ENCODE measurements around the gene KIF22. TPM values are rescaled to one million over a fixed set of nuclear protein-coding genes. Genes with fewer than 3 reads are reported as not detected.
A peak's percentile ranks its signal among the peaks of the same experiment; 100 is the strongest.

The KIF22 gene
- total and polyA plus RNA-seq, 9 of the 15 experiments (the other 6 are each of a cell fraction or from before 2014, with no cell fraction given) = 8.7 to 232 (median 131) TPM

- no peak for TF ChIP-seq PTTG1 (tag; IDR thresholded peaks at IDR 0.05; ENCODE audit: low read depth)
- TF ChIP-seq ATF7 (IDR thresholded peaks at IDR 0.05) = peak; percentile 88
- TF ChIP-seq HMG20A (CRISPR knock-in tag; conservative IDR thresholded peaks at IDR 0.05) = no peak
- TF ChIP-seq SMARCA5 (IDR thresholded peaks at IDR 0.05) = no peak
- TF ChIP-seq TAF15 (IDR thresholded peaks at IDR 0.05; ENCODE audit: low read depth, low read length) = no peak; the same call in 1 of the 2 replicates
- peak; percentile 38; the same call in 1 of the 2 replicates for TF ChIP-seq SOX6 (IDR thresholded peaks at IDR 0.05)
- TF ChIP-seq ZNF75A (CRISPR knock-in tag; IDR thresholded peaks at IDR 0.05) = no peak
- peak; percentile 46; the same call in 1 of the 2 replicates for TF ChIP-seq ZNF511 (CRISPR knock-in tag; IDR thresholded peaks at IDR 0.05)
- TF ChIP-seq CTCFL (IDR thresholded peaks at IDR 0.05; ENCODE audit: borderline replicate concordance, insufficient read depth, low read depth, low read length, poor library complexity, severe bottlenecking) = peak; percentile 90
- no peak for TF ChIP-seq YBX1 (IDR thresholded peaks at IDR 0.05)
- TF ChIP-seq GABPA (tag; conservative IDR thresholded peaks at IDR 0.05; ENCODE audit: low read depth) = peak; percentile 74
- TF ChIP-seq NFYB (IDR thresholded peaks at IDR 0.05; ENCODE audit: extremely low read depth, insufficient read length) = peak; percentile 13
- peak; percentile 33 for TF ChIP-seq SP2 (IDR thresholded peaks at IDR 0.05; ENCODE audit: extremely low read depth, low read depth, low read length, poor library complexity, severe bottlenecking)
- peak; percentile 75; the same call in 1 of the 2 replicates for TF ChIP-seq HDAC2 (IDR thresholded peaks at IDR 0.05)
- no peak for TF ChIP-seq ZFPM2 (CRISPR knock-in tag; IDR thresholded peaks at IDR 0.05)
- no peak for TF ChIP-seq SRSF7 (optimal IDR thresholded peaks at IDR 0.05; ENCODE audit: low read depth, low read length)
- TF ChIP-seq NFRKB (IDR thresholded peaks at IDR 0.05; ENCODE audit: low read depth) = peak; percentile 94
- no peak for TF ChIP-seq ZNF311 (CRISPR knock-in tag; IDR thresholded peaks at IDR 0.05)
- TF ChIP-seq ZNF146 (CRISPR knock-in tag; IDR thresholded peaks at IDR 0.05; ENCODE audit: unreplicated experiment) = no peak
- TF ChIP-seq E4F1 (CRISPR knock-in tag; IDR thresholded peaks at IDR 0.05; ENCODE audit: borderline replicate concordance) = no peak
- TF ChIP-seq ZEB2 (IDR thresholded peaks at IDR 0.05) = peak; percentile 58; the same call in 1 of the 2 replicates
- no peak for TF ChIP-seq WHSC1 (IDR thresholded peaks at IDR 0.05; ENCODE audit: low read length)
- TF ChIP-seq ZNF354B (CRISPR knock-in tag; IDR thresholded peaks at IDR 0.05) = no peak
Observed at GRCh38 chr16:29815793-29816693, 25.5 kb downstream of the KIF22 start, which contains the start of gene PAGR1 (continued).

Measured in K562 (cell line).